Activated CD8-positive, alpha-beta memory T cell treated with anti-CD3 and anti-CD28 coated beads, Interleukin-2, amount 50 U/mL, for 1 hour (primary cell): ENCODE results near the gene PNLDC1.
"Not testable (repeated sequence)": the region's sequence is repeated elsewhere in the genome, so short reads cannot be mapped to it uniquely, and the experiment has no call there.

Experiments used
- DNase-seq: peaks from one replicate; pipeline ENCODE4 v3.0.0-alpha.2; 2020; ENCODE audit errors: extremely low read depth

The PNLDC1 gene

DNA sequence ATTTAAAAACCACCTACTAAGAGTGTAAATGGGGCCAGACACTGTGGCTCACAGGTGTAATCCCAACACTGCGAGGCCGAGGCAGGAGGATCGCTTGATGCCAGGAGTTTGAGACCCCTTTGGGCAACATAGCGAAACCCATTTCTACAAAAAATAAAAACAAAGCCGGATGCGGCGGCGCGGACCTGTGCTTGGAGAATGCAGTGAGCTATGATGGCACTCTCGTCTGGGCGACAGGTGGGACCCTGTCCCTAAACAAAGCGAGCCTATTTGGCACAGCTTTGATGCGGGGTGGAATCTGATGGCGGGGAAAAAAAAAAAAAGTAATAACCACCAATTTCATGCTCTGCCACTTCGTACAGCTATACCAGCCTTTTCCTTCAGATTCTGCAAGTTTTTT is 11.8 kb upstream of the PNLDC1 start:
- no peak for DNase-seq

DNA sequence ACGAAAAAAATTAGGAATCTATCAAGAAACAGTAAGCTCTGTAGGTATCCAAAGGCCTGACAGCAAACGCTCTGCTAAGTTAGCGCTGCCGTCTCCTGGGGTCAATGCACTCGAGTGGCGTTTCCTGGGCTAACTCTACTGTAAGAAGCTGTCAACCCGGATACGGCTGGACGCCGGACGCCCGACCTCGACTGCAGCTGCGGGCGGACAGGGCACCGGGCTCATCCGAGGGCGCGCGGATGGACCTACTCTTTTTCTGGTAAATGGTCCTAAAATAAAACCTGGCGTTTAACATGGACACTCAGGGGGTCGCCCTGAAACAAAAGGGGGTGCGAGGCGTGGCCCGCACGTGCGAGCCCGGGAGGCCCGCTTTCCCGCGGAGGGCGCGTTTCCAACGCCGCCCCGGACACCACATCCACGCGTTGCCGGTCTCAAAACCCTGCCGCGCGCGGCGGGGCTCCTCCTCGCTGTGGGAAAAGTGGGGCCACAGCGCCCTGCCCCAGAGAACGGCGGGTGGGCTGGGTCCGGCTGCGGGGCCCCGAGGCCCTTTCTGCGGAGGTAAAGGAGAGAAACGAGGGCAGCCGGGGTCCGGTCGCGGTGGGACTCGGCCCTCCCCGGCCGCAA is 11.2 kb upstream of the PNLDC1 start:
- DNase-seq, result no peak

DNA sequence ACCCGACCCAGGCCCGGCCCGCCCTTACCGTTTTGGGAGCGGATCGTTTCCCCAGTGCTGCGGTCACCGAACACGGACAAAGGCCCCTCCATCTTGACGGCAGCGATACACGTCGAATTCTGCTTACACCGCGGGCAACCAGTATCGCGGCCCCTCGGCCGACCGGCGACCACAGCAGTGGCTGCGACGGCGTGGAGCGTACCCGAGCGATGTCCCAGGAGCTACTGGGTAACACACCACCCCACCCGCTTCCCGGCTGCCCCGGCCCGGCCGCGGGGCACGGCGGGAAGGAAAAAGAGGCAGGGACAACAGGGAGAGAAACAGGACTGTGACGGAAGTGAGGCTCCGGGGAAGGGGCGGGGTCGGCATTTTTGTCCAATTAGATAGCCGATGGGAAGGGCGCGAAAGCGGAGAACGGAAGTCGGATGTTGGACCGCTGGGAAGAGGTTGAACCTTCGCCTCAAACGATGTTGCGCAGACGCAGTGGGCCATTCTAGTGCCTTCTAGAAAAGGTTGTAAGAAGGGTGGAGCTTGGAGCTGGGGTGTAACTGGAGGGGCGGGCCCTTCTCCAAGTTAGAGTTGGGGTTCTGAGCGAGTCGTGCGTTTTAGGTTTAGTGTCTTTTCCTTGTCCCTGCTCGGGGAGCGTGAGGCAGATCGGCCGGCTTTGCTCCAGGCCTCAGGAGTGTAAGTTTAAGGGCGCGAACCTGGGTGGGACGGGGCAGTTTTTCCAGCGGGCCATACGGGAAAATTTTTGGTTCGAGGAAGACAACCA is 10.5 kb upstream of the PNLDC1 start, which contains the start of gene TCP1:
TSS of gene TCP1 (minus strand) at position 226 of the 772 bp plus-strand sequence. CDS start at position 92, 134 bp downstream.
- DNase-seq, result peak; percentile 100

DNA sequence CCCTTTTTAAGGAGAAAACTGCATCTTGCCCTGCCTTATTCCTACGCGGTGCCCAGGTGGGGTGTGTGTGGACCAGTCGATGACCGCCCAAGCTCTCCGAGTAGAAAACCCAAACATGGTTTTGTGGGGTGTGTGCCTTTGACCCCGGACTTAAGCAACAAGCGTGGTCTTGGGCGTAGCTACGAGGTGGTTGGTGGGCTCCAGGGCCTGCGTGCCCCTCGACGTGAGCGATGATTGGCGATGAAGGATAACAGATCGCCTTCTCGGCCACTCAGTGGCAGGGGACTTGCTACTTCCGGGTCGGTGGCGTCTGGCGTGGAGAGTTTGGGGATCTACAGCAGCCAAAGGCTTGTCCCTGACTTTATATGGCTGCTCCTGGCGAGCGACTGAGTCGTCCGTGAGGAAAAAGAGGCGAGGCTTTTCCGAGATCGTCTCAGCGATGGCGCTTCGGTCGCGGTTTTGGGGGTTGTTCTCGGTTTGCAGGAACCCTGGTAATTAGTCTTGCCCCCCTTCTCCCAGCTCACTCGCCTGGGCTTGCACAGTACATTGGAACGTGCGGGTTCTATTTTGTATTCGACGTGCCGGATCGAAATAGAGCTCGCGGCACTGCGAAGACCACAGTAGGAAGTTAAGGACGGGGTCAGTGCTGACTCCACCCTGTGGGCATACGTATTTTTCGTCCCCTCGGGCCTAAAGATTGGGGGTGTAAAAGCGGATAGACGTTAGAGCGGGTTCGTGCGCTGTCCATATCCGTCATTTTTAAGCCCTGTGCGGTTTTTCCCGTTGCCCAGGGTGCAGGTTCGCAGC is 9.7 kb upstream of the PNLDC1 start, which contains the start of gene MRPL18:
TSS of gene MRPL18 (plus strand) at position 319 of the 807 bp plus-strand sequence. CDS start at position 440, 121 bp downstream.
- peak; percentile 72 for DNase-seq

DNA sequence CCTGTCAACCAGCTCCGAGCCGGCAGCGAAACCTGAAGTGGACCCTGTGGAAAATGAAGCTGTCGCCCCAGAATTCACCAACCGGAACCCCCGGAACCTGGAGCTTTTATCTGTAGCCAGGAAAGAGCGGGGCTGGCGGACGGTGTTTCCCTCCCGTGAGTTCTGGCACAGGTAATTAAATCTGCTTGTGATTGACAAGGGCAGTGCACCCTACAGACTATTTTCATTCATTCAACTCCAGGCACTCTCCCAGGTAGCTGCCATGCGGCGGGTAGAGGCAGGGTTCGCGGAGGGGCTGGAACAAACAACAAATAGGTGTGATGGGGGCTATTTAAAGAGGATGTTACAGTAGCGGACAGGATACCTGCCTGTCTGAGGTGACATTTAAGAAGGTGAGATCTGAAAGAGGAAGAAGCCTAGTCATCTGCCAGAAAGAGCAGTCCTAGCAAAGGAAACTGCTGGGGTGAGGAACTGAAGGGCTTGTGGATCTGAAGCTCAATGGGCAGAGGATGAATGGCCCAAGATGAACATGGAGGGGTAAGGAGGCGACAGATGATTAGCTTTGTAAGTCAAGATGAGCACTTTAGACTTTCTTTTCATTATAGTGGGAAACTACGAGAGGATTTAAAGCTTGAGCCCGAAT is 9.0 kb upstream of the PNLDC1 start:
- no peak for DNase-seq

DNA sequence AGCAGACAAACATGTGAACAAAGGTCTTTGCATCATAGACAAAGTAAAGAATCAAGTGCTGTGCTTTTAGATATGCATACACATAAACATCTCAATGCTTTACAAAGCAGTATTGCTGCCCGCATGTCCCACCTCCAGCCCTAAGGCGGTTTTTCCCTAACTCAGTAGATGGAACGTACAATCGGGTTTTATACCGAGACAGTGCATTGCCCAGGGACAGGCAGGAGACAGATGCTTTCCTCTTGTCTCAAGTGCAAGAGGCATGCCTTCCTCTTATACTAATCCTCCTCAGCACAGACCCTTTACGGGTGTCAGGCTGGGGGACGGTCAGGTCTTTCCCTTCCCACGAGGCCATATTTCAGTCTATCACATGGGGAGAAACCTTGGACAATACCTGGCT is 5.1 kb upstream of the PNLDC1 start:
- not testable (repeated sequence) for DNase-seq

DNA sequence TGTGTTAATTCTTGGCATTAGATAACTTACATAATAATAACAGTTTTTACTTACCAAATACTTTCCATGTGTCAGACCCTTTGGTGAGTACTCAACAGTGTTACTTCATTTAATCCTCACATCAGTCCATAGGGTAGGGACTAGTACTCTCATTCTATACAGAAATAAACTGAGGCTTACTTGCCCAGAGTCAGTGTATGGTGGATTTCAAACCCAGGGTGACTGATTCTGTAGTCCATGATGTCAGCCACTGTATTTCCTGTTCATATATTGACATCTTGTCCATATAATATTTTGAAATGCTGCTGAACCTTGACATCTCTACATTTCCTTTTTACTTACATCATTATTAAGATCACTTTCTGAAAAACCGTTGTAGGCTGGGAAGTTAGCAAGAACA is 2.5 kb upstream of the PNLDC1 start:
- DNase-seq, result no peak

DNA sequence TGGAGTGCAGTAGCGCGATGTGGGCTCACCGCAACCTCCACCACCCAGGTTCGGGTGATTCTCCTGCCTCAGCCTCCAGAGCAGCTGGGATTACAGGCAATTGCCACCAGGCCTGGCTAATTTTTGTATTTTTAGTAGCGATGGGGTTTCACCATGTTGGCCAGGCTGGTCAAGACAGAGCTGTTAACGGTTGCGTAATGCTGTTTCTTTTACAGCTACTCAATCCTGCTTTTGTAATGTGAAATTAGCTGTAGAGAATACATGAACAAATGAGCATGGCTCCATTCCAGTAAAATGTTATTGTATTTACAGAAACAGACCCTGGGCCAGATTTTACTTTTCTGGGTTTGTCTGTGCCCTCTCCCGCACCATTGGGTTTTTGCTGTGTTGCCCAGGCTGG is 1.9 kb downstream of the PNLDC1 start:
- no peak for DNase-seq

DNA sequence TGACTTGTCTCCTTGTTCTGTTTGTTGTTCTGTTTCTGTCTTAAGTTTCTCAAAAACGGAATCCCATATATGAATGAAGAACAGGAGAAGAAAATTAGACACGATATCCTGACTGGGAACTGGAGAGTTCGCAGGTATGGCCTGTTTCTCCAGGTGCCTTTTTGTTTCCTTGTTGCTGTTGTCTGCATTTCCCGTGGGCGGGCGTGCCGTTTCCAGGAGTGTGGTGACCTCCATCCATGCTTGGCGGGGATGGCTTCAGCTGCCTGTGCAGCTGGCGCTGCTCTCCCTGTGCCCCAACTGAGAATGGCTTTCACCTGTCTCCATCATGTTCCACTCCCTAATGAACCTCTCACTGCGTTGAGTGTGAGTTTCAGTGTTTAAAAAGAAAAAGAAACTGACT is 4.4 kb downstream of the PNLDC1 start:
- DNase-seq, result no peak

DNA sequence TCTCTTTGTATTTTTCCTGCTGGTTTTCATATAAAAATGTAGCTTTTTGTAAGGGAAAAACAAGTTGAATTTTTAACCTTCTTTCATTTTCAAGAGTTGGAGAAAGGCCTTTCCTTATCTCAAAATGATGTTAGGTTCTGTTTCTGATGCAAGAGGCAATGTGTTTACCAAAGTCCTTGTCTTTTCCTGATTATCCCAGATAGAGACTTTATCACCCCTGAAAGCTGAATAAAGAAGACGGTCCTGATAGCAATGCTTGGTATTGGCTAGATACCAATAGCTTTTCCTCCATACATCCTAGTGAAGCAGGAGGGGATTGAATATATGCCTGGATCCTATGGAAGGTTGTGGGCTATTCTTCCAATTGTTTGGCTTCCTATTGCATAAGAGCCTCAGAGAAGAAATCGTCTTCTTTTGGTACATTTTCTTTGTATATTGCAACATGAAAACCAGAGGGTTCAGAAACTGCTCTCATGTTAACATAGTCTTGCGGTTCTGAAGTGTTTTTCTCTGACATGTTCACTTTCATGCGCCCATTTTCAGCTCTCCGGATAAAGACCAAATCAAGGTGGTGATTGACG is 5.5 kb downstream of the PNLDC1 start:
- no peak for DNase-seq

DNA sequence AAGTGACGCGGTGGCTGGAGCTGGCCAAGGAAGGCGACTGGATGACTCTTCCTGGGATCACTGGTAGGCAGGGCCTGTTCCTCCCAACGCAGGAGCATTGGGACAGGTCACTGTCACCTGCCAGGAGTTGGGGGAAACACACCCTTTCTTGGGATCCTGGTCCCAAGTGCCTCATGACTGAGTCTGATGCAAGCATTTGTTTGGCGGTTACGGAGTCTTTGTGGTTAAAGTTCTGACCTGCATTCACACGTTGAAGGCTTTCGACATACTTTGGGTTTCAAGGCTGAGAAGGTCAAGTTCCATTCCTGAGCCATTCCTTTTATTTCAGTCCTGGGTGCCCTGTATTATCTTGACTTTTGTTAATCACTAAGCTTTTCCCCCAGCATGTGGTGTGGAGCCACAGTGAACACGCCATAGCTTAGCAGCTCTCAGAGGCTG is 6.0 kb downstream of the PNLDC1 start:
- DNase-seq, result no peak

DNA sequence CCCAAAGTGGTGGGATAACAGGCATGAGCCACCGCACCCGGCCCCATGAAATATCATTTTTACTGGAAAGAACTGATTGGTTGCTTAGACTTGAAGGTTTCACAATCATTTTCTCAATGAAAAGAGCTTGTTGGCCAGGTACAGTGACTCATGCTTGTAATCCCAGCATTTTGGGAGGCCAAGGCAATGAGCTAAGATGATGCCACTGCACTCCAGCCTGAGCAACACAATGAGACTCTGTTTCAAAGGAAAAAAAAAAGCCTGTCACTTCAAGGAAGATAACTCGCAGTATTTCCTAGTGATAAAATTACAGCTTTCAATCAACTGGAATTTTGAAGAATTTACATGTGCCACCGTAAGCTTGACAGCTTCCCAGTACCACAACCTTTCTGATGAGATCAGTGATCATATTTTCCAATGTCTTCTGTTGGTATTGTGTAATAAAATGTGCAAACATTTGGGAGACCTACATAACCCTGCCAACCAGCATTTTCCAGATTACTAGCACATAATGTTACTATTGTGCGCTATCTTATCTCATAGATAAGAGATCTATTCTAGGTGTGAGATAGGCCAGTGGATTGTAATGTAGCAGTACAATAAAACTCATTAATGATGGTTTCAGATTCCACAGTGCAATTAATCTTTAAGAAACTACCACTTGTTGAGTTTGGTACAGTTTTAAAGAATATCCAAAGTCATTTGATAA is 7.2 kb downstream of the PNLDC1 start:
- DNase-seq, result no peak

DNA sequence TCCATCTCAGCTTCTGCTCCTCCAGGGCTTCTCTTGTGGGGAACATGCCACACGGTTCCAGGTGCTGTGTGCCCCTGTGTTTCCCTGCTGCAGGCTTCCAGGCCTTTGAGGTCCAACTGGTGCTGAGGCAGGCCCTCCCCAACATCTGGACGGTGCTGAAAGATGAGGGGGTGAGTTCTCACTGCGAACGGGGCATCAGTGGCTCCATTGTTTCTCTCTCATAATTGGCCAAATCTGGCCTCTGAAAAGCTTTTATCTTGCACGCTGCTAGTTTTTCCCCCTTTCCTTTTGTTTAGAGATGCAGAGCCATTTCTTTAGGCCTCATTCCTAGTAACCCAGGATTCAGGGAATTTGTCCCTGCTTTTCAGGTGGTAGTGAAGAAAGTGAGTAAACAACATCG is 8.6 kb downstream of the PNLDC1 start:
- no peak for DNase-seq

DNA sequence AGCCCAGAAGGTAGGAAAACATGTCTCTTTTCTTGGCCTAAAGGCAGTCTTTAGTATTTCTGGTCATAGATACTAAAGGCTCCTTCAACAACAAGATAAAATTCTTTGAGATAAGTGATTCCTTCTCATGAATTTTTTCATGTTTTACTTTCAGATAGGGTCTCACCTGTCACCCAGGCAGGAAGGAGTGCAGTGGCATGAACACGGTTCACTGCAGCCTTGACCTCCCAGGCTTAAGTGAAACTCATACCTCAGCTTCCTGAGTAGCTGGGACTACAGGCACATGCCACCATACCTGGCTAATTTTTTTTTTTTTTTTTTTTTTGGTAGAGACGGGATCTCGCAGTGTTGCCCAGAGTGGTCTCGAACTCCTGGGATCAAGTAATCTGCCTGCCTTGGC is 9.1 kb downstream of the PNLDC1 start:
- DNase-seq, result no peak

DNA sequence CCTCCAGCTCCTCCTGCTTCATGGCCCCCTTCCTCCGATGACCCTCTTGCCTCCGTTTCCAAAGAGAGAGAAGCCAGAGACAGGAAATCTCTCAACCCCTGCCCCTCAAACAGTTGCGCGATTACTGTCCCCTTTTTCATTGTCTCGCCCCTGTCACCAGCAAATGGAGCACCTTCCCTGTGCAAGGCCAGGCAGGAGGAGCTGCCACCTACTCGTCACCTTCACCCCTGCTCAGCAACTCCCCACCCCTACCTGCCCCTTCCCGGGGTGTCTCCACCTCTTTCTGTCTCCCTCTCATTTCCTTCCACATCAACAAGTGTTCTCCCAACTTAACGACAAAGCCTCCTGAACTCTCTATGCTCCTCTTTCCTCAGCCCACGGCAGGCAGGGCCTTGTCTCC is 13.7 kb downstream of the PNLDC1 start:
- no peak for DNase-seq

DNA sequence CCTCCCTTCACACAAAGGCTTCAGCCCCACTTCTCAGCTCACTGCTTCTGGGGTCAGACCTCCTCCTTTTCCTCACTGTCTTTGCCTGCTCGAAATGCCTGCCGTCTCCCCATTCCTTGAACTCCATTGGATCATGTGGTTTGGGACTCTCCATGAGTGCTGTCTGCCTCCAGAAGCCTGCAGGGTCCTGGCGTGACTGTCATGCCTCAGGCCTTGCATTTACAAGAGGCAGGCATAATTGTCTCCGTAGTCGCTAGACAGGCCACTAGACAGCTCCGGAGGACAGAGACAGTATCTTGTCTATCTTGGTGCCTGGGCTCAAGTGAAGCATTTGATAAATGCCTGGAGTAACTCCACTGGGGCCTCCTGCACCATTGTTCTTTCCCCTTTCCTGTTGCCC is 15.3 kb downstream of the PNLDC1 start:
- DNase-seq, result no peak

DNA sequence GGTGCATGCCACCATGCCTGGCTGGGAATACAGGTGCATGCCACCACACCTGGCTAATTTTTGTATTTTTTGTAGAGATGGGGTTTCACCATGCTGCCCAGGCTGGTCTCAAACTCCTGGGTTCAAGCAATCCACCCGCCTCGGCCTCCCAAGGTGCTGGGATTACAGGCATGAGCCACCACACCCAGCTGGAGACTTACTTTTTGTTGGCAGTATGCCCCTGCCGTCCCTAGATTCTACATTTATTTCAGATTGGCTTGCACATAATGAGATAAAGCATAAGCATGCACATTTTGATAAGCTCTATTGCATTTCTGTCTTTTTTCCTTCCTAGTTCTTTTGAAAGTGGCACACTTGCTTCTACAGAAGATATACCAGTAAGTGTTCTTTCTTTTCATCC is 16.7 kb downstream of the PNLDC1 start:
- DNase-seq, result not testable (repeated sequence)

DNA sequence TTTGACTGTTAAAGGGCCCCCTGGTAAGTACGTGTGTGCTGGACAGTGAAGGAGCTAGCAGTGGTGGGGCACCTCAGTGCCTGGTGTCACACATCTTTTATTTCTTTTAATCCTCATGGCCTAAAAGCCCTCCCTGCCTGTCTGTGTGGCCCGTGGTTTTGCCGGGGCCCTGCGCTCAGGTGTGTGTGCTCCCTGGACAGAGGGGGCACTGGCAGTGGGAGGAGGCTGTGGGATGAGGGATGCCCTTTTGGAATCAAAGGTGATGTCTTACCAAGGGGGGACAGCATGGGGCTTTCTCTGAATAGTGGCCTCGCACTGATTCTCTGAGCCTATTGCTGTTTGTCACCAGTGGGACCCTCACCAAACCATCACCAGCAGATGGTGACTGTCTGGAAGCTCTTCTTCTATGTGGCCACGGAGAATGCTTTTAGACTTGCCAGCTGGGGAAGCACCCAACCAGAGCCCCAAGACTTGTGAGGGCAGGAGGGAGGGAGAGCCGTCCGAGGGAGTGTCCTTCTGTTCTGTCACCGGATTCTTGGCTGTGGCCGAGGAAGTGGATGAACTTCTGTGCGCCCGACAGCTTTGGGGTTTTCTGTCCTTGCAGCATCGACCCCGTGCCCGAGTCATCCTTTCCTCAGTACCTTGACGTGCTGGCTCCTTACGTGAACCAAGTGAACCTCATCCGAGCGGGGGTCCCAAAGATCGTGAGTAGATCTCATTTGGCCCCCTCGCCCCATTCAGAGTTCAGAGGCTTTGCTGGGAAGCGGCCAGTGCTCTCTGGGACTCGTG is 18.1 kb downstream of the PNLDC1 start:
- DNase-seq, result no peak

DNA sequence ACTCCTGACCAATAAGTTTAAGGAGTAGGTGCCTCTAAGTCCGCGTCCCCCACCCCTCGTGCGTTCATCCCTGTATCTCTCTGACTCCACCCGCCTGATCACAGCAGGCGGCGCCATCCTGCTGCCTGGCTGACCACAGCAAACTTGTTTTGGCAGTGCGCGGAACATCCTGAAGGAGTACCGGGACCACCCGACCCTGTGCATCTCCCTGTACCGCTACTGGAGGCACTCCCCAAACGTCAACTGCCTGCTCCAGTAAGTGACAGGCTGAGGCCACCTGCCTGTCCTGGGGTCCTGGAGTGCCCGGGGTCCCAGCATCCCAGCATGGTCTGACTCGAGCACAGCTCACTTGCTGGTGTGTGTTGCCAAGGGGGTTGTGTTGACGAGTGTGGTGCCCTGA is 19.0 kb downstream of the PNLDC1 start:
- no peak for DNase-seq
